ENCODE data around the gene VPS4B.
A peak's percentile ranks its signal among the peaks of the same experiment; 100 is the strongest.

The VPS4B gene

GRCh38 chr18:63367053-63367953, 55.0 kb downstream of the VPS4B start, which contains the start of gene KDSR (continued):
- no peak for TF ChIP-seq ZNF654 (tag by site-specific recombination; IDR thresholded peaks at IDR 0.05; ENCODE audit: low read depth)
- TF ChIP-seq ZBTB17 (tag by site-specific recombination; IDR thresholded peaks at IDR 0.05) = peak; percentile 90
- TF ChIP-seq ZNF416 (tag by site-specific recombination; IDR thresholded peaks at IDR 0.05) = no peak
- TF ChIP-seq SETDB1 (IDR thresholded peaks at IDR 0.05; ENCODE audit: insufficient read length, low read length) = no peak
- no peak; the same call in 1 of the 2 replicates for TF ChIP-seq ZNF426 (tag by site-specific recombination; IDR thresholded peaks at IDR 0.05)
- no peak for TF ChIP-seq ZNF621 (tag by site-specific recombination; IDR thresholded peaks at IDR 0.05)
- TF ChIP-seq ZNF521 (tag by site-specific recombination; IDR thresholded peaks at IDR 0.05) = no peak
- peak; percentile 84 for TF ChIP-seq ZBTB20 (tag by site-specific recombination; IDR thresholded peaks at IDR 0.05)
- TF ChIP-seq SALL2 (tag by site-specific recombination; IDR thresholded peaks at IDR 0.05; ENCODE audit: borderline replicate concordance) = no peak
- TF ChIP-seq ZNF677 (tag by site-specific recombination; IDR thresholded peaks at IDR 0.05) = 0 out of 2 replicates have a peak, but pooled peaks have one; percentile 13
- TF ChIP-seq ZBTB10 (tag by site-specific recombination; IDR thresholded peaks at IDR 0.05) = no peak; the same call in 1 of the 2 replicates
- no peak; the same call in 1 of the 2 replicates for TF ChIP-seq ZFP37 (tag by site-specific recombination; IDR thresholded peaks at IDR 0.05)
- no peak for TF ChIP-seq ZNF626 (tag by site-specific recombination; IDR thresholded peaks at IDR 0.05)
- TF ChIP-seq ZNF785 (tag by site-specific recombination; IDR thresholded peaks at IDR 0.05) = no peak
- TF ChIP-seq OSR2 (tag by site-specific recombination; IDR thresholded peaks at IDR 0.05) = peak; percentile 65; the same call in 1 of the 2 replicates
- peak; percentile 86 for TF ChIP-seq GLIS1 (tag by site-specific recombination; IDR thresholded peaks at IDR 0.05)
- peak; percentile 72 for TF ChIP-seq ZNF394 (tag by site-specific recombination; IDR thresholded peaks at IDR 0.05; ENCODE audit: borderline replicate concordance)
- peak; percentile 74 for TF ChIP-seq PATZ1 (tag by site-specific recombination; IDR thresholded peaks at IDR 0.05)
- TF ChIP-seq ZSCAN4 (tag by site-specific recombination; IDR thresholded peaks at IDR 0.05) = 0 out of 2 replicates have a peak, but pooled peaks have one; percentile 27
- no peak for TF ChIP-seq ZNF274 (IDR thresholded peaks at IDR 0.05; ENCODE audit: low read length)
- no peak for TF ChIP-seq ZNF274 (tag by site-specific recombination; IDR thresholded peaks at IDR 0.05; ENCODE audit: borderline replicate concordance)
- peak; percentile 34; the same call in 1 of the 2 replicates for TF ChIP-seq ZNF37A (tag by site-specific recombination; IDR thresholded peaks at IDR 0.05)
- no peak for TF ChIP-seq ZNF112 (tag by site-specific recombination; IDR thresholded peaks at IDR 0.05)
- TF ChIP-seq ZNF24 (tag by site-specific recombination; IDR thresholded peaks at IDR 0.05) = no peak; the same call in 1 of the 2 replicates
- no peak for TF ChIP-seq ZNF488 (tag by site-specific recombination; IDR thresholded peaks at IDR 0.05)
- no peak for TF ChIP-seq ZNF704 (tag by site-specific recombination; IDR thresholded peaks at IDR 0.05)
- TF ChIP-seq GLIS2 (tag by site-specific recombination; IDR thresholded peaks at IDR 0.05) = peak; percentile 99
- TF ChIP-seq ZBTB48 (tag by site-specific recombination; IDR thresholded peaks at IDR 0.05) = no peak
- no peak for TF ChIP-seq ZNF658 (tag by site-specific recombination; IDR thresholded peaks at IDR 0.05)
- no peak for TF ChIP-seq BCL11A (tag by site-specific recombination; IDR thresholded peaks at IDR 0.05; ENCODE audit: low read depth)
- TF ChIP-seq ZNF701 (tag by site-specific recombination; IDR thresholded peaks at IDR 0.05) = no peak
- no peak for TF ChIP-seq ZNF571 (tag by site-specific recombination; IDR thresholded peaks at IDR 0.05)

Measured in HEK293 (cell line).